HUES48 (cell line): ENCODE measurements around the gene ZMYND10.
A peak's percentile ranks its signal among the peaks of the same experiment; 100 is the strongest.

Source experiments
- H3K27ac ChIP-seq: one replicate; pipeline ENCODE4 v1.7.0; 2013; ENCODE audit warnings: low read depth, low read length, inconsistent platforms
- H3K27me3 ChIP-seq: 2 replicates; pipeline ENCODE4 v1.6.1; 2013; ENCODE audit warnings: mild to moderate bottlenecking, low read length; ENCODE audit not compliant: control insufficient read depth, insufficient read depth
- H3K36me3 ChIP-seq: 2 replicates; pipeline ENCODE4 v1.6.1; 2013; ENCODE audit warnings: low read length; ENCODE audit not compliant: control insufficient read depth, insufficient read depth
- H3K4me1 ChIP-seq: 2 replicates; pipeline ENCODE4 v1.6.1; 2013; ENCODE audit warnings: mild to moderate bottlenecking, low read length; ENCODE audit not compliant: control insufficient read depth, insufficient read depth
- H3K4me3 ChIP-seq: 2 replicates; pipeline ENCODE4 v1.5.1; 2013; ENCODE audit warnings: mild to moderate bottlenecking, low read depth, low read length
- H3K9ac ChIP-seq: 2 replicates; pipeline ENCODE4 v1.6.1; 2013; ENCODE audit warnings: mild to moderate bottlenecking, low read depth, low read length, moderate library complexity
- H3K9me3 ChIP-seq: 2 replicates; pipeline ENCODE4 v1.6.1; 2013; ENCODE audit warnings: low read length; ENCODE audit not compliant: control insufficient read depth, insufficient read depth

The ZMYND10 gene

DNA sequence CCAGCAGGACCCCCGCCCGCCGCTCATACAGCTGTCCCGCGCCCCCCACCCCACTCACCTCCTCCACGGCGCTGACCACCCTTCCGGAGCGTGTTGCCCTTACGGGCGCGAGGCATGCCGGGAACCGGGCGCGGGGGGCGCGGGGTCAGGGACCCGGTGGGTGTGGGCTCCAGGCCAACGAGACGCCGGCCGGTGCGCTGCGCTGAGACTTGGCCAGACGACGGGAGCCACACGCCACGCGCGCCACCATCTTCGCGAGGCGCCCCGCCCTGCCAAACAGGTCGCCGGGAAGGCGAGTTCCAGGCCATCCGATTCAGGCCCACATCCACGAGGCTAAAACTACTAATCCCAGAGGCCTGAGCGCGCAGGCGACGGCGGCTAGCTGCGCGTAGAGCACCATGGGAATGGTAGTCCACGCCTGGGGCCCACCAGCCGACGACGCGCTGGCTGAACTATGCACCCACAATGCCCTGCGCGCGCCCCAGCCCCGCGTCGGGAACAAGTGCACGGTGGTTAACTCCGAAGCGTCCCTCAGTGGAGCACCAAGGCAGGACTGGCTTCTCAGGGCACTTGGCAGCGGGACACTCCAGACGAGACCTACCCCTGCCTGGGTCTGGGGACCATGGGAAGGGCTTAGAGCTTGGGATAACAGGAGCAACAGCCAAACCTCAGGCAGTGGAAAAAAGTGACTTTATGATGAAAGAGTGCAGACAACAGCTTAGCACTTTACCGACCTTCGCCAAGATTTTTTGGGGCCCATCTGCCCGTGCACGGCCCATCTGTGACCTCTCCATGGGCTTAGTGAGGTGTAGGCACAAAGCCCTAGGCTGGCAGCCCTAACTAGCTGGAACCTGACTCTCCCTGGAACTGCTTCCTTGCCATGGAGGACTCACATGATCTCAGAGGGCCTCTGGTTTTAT is 53.1 kb downstream of the ZMYND10 start, which contains the start of gene IFRD2:
Gene IFRD2, minus strand, starts transcription at position 271 of the 920 bp plus-strand sequence. Its CDS starts 155 bp downstream, at position 116.
- H3K4me1 ChIP-seq, result peaks cover 7% of the 10 kb centered on the region
- no peaks in the 10 kb centered on the region for H3K9me3 ChIP-seq
- peaks cover 33% of the 10 kb centered on the region for H3K36me3 ChIP-seq
- peak within 1 kb of the TSS; percentile 80 for H3K27ac ChIP-seq
- H3K9ac ChIP-seq, result peak within 1 kb of the TSS; percentile 76
- H3K4me3 ChIP-seq, result peak within 1 kb of the TSS; percentile 86
- no peaks in the 10 kb centered on the region for H3K27me3 ChIP-seq
